Stimulated activated effector memory CD8-positive, alpha-beta T cell treated with anti-CD3 and anti-CD28 coated beads, Interleukin-12 subunit alpha, Interleukin-12 subunit beta, amount 100 ng/mL, for 72 hours (primary cell): ENCODE results near the gene KRTAP5-1.
"Not testable (repeated sequence)": the region's sequence is repeated elsewhere in the genome, so short reads cannot be mapped to it uniquely, and the experiment has no call there.

Experiments
- ATAC-seq: fragments of 150-1000 bp; cut with Tn5 transposase; 2 replicates; pipeline ENCODE4 v1.10.0; 2021
- DNase-seq, 2 donors: peaks; one replicate each; pipeline ENCODE4 v3.0.0; 2021 to 2022; ENCODE audit warnings: low spot score in 2 of 2
- H3K27ac Mint-ChIP-seq: one replicate; pipeline ENCODE4 v1.8.0; 2022; ENCODE audit warnings: mild to moderate bottlenecking, mixed read lengths
- H3K36me3 Mint-ChIP-seq: one replicate; pipeline ENCODE4 v1.8.0; 2022; ENCODE audit warnings: mild to moderate bottlenecking, mixed read lengths
- H3K4me1 Mint-ChIP-seq: one replicate; pipeline ENCODE4 v1.8.0; 2022; ENCODE audit warnings: mixed read lengths
- H3K4me3 Mint-ChIP-seq: one replicate; pipeline ENCODE4 v1.8.0; 2022; ENCODE audit warnings: mild to moderate bottlenecking, mixed read lengths
- H3K9me3 Mint-ChIP-seq: one replicate; pipeline ENCODE4 v1.8.0; 2022; ENCODE audit warnings: mixed read lengths

The KRTAP5-1 gene

DNA sequence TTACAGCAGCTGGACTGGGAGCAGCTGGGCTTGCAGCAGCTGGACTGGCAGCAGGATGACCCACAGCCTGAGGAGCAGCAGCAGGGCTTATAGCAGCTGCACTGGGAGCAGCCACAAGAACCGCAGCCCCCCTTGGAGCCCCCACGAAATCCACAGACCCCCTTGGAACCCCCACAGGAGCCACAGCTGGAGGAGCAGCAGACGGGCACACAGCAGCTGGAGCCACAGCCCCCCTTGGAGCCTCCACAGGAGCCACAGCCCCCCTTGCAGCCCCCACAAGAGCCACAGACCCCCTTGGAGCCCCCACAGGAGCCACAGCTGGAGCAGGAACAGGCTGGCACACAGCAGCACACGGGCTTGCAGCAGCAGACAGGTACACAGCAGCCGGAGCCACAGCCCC, 22.8 kb upstream of the KRTAP5-1 start:
- not testable (repeated sequence) for H3K4me3 Mint-ChIP-seq, H3K9me3 Mint-ChIP-seq, H3K36me3 Mint-ChIP-seq, ATAC-seq, DNase-seq, H3K27ac Mint-ChIP-seq
- H3K4me1 Mint-ChIP-seq, result peaks cover 15% of the 10 kb centered on the region

DNA sequence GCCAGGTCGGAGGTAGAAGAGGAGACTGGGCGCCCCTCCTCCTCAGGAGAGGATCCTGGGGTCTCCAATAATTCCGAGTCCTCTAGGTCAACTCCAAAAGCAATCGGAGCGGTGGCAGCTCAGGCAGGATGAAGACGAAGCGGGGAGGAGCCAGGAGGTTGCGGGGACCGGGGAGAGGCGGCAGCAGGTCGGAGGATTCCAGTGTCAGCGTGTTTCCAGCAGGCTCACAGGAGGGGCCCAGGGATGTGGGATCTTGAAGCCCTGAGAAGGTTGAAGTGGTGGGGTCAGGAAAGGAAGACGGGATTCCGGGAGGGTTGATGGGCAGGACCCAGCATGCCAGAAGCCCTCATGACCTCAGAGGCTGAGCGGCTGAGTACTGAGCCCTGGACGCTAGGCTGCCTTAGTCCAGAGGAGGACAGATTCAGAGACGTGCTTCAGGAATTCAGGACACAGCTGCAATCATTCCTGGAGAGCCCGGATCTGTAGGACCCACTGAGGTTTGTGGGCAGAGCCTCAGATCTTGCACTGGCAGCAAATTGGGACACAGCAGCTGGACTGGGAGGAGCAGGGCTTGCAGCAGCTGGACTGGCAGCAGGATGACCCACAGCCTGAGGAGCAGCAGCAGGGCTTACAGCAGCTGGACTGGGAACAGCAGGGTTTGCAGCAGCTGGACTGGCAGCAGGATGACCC, 22.2 kb upstream of the KRTAP5-1 start:
- H3K9me3 Mint-ChIP-seq, H3K4me3 Mint-ChIP-seq, DNase-seq, ATAC-seq, H3K27ac Mint-ChIP-seq, H3K36me3 Mint-ChIP-seq: not testable (repeated sequence)
- peaks cover 15% of the 10 kb centered on the region for H3K4me1 Mint-ChIP-seq

DNA sequence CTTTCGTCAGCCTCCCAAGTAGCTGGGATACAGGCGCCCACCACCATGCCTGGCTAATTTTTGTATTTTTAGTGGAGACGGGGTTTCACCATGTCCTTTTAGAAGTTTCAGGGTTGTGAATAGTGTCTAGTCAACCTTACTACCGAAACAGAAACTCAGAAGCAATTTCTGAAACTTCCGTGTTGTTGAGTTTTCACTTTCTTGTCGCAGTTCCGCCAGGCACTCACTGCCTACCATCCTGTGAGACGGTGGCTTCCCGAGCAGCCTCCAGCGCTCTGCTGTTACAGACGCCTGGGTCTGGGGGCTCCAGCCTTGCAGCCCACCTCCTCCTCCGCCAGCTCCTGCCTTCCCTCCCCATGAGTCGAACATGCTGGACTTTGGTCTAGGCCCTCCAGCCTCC, 20.8 kb upstream of the KRTAP5-1 start:
- DNase-seq, H3K4me3 Mint-ChIP-seq, H3K36me3 Mint-ChIP-seq, H3K9me3 Mint-ChIP-seq: not testable (repeated sequence)
- H3K4me1 Mint-ChIP-seq, result peaks cover 15% of the 10 kb centered on the region
- peak overlapping the region; percentile 78 for H3K27ac Mint-ChIP-seq
- peak; percentile 85 for ATAC-seq

DNA sequence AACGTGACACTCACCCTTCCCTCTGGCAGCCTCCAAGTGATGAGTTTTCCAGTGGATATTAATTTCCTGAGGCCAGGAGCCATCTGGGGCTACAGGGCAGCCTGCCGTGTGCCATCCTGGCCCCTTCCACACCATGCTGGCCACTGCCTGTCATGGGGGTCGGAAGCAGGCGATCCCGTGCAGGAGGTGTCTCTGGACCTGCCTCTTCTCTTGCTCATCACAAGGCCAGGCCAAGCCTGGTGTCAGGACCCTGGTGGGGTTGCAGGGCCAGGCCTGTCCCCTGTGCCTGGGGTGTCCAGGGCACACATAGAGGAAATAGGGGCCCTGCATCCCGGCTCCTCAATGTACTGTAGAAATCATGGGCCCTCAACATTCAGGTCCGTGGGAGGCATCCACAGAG, 19.6 kb upstream of the KRTAP5-1 start:
- Mint-ChIP-seq H3K36me3 (no peaks in the 10 kb centered on the region), H3K4me3 (no peak overlapping the region), H3K27ac (no peak overlapping the region), H3K9me3 (no peaks in the 10 kb centered on the region), H3K4me1 (peaks cover 15% of the 10 kb centered on the region)
- DNase-seq (no peak), ATAC-seq (no peak)

DNA sequence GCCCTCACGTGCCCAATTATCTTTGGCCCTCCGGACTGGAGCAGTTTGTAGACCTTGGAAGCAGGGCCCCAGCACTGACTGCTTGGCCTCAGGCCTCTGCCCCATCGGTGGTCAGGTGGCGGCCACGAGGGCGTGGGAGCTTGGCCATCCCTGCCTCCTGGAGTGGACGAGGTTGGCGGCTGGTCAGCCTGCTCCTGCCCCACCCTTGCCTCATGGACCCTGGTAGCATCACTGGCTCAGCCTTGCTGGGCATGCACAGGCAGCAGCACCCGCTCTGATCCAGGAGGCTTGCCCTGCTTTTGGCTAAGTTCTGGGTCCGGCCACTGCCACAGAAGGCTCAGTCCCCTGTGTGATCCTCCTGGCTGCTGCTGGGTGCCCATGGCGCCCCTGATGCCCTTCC, 19.1 kb upstream of the KRTAP5-1 start:
- no peaks in the 10 kb centered on the region for H3K36me3 Mint-ChIP-seq
- DNase-seq (no peak), ATAC-seq (no peak)
- H3K4me3 Mint-ChIP-seq, result no peak overlapping the region
- H3K4me1 Mint-ChIP-seq, result peaks cover 15% of the 10 kb centered on the region
- no peak overlapping the region for H3K27ac Mint-ChIP-seq
- H3K9me3 Mint-ChIP-seq, result no peaks in the 10 kb centered on the region

DNA sequence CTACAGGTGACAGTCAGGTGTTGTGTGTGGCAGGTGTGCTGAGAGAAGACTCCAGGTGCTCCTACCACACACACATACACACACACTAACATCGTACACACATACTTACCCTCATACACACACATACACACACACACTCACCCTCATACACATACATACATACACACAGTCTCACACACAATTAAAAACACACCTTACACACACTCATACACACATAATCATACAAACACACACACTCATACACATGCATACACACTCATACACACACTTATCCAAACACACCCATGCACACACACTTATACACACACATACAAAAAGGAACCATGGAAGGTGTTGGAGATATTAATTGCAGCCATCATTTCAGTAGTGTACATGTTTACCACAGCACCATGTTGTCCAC, 18.5 kb upstream of the KRTAP5-1 start:
- no peak for DNase-seq
- H3K9me3 Mint-ChIP-seq, result no peaks in the 10 kb centered on the region
- H3K4me3 Mint-ChIP-seq, result no peak overlapping the region
- H3K4me1 Mint-ChIP-seq, result peaks cover 20% of the 10 kb centered on the region
- no peak for ATAC-seq
- no peak overlapping the region for H3K27ac Mint-ChIP-seq
- H3K36me3 Mint-ChIP-seq, result no peaks in the 10 kb centered on the region

DNA sequence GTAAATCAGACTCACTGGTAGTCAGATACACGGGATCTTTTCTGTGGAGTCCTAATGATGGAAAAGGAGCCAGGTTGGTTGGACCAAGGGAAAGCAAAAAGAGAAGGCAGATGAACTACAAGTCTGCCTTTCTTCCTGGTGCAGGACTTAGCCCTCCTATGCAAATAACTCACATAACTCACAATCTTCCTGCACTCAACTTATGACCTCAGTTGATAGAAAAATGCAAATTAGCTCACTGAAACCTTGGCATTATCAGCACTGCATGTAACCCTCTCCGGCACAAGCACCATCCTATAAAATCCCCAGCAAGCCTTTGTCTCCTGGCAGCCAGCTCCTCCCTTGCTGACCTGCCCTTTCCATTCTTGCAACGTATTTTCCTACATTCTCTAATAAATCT, 16.6 kb upstream of the KRTAP5-1 start:
- not testable (repeated sequence) for H3K4me3 Mint-ChIP-seq, H3K9me3 Mint-ChIP-seq, DNase-seq, H3K36me3 Mint-ChIP-seq, H3K27ac Mint-ChIP-seq, ATAC-seq
- peaks cover 27% of the 10 kb centered on the region for H3K4me1 Mint-ChIP-seq

DNA sequence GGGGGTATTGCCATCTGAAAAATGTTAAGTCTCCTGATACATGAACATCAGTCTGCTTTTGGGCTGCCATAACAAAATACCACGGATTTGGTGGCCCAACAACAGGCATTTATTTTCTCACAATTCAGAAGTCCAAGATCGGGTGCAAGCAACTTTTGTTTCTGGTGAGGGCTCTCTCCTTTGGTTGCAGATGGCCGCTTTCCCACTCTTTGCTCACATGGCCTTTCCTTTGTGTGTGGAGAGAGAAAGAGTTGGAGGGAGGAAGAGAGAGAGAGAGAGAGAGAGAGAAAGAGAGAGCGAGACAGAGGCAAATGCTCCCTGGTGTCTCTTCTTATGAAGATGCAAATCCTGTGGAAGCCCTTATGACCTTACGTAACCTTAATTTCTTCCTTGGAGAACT, 15.5 kb upstream of the KRTAP5-1 start:
- no peak for DNase-seq
- ATAC-seq, result no peak
- H3K4me3 Mint-ChIP-seq, result no peak overlapping the region
- H3K27ac Mint-ChIP-seq, result no peak overlapping the region
- H3K36me3 Mint-ChIP-seq, result no peaks in the 10 kb centered on the region
- peaks cover 29% of the 10 kb centered on the region for H3K4me1 Mint-ChIP-seq
- no peaks in the 10 kb centered on the region for H3K9me3 Mint-ChIP-seq

DNA sequence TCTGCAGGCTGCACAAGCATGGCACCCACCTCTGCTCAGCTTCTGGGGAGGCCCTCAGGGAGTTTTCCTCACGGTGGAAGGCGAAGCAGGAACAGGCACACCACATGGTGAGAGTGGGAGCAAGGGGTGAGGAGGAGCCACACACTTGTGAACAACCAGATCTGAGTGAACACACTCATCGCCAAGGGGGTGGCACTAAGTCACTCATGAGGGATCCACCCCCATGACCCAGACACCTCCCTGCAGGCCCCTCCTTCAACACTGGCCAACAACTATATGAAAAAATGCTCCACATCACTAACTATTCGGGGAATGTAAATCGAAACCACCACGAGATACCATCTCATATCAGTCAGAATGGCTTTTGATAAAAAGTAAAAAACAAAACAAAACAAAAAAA, 13.7 kb upstream of the KRTAP5-1 start:
- Mint-ChIP-seq H3K9me3 (no peaks in the 10 kb centered on the region), H3K36me3 (no peaks in the 10 kb centered on the region), H3K4me1 (peaks cover 36% of the 10 kb centered on the region), H3K4me3 (no peak overlapping the region), H3K27ac (no peak overlapping the region)
- ATAC-seq, result peak; percentile 68
- DNase-seq, result no peak

DNA sequence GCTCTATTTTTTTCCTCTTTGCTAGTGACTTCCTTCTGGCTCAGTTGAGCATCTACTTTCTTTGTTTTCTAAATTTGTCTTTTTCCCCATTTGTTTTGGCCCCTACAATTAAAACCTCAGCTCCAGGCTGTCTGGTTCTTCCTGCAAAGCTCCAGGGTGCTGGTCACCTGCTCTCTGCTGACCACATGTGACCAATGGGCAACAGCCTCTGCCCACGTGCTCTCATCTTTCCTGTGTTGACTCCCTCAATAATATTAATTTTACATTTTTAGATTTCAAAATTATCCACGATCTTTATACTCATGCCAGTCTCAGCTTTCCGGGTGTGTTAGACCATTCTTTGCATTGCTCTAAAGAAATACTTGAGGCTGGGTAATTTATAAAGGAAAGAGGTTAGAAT, 13.3 kb upstream of the KRTAP5-1 start:
- not testable (repeated sequence) for H3K9me3 Mint-ChIP-seq, DNase-seq, H3K27ac Mint-ChIP-seq, H3K4me3 Mint-ChIP-seq, H3K36me3 Mint-ChIP-seq, ATAC-seq
- peaks cover 36% of the 10 kb centered on the region for H3K4me1 Mint-ChIP-seq

DNA sequence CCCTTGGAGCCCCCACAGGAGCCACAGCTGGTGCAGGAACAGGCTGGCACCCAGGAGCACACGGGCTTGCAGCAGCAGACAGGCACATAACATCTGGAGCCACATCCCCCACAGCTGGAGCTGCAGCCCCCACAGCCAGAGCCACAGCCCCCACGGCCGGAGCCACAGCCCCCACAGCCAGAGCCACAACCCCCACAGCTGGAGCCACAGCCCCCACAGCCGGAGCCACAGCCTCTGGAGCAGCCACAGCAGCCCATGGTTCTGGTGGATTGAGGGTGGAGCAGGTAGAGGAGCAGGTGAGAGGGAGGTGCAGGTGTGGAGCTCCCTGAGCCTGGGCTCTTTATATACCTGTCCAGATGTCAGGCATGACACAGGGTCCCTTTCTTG, 12.9 kb upstream of the KRTAP5-1 start, which contains the start of gene KRTAP5-2:
KRTAP5-2 (minus strand) TSS at position 301 of the 387 bp plus-strand sequence; CDS start at position 257, 44 bp downstream.
- Mint-ChIP-seq H3K36me3 (no peaks in the 10 kb centered on the region), H3K9me3 (no peaks in the 10 kb centered on the region), H3K27ac (peak within 1 kb of the TSS; percentile 40), H3K4me1 (peaks cover 36% of the 10 kb centered on the region), H3K4me3 (no peak within 1 kb of the TSS)
- ATAC-seq, result no peak
- no peak for DNase-seq

DNA sequence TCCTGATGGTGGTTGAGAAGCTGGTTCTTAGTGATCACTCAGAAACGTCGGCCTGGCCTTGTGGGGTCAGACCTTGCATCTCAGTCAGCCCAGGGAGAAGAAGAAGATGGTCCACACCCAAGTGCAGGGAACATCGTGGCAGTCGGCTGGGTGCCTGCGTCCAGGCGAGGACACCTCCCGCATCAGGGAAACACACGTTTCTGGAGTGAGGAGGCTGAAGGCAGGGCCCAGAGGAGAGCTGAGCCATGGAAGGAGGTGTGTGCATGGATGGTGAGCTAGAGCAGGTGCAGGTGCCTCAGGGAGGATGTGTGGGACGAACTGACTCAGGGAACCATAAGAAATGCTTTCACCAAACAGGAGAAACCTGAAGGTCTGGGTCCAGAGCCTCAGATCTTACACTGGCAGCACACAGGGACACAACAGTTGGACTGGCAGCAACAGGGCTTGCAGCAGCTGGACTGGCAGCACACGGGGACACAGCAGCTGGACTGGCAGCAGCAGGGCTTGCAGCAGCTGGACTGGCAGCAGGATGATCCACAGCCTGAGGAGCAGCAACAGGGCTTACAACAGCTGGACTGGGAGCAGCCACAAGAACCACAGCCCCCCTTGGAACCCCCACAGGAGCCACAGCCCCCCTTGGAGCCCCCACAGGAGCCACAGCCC, 12.4 kb upstream of the KRTAP5-1 start:
- peak overlapping the region; percentile 40 for H3K27ac Mint-ChIP-seq
- H3K9me3 Mint-ChIP-seq, result no peaks in the 10 kb centered on the region
- ATAC-seq (no peak), DNase-seq (no peak)
- peaks cover 36% of the 10 kb centered on the region for H3K4me1 Mint-ChIP-seq
- H3K4me3 Mint-ChIP-seq, result no peak overlapping the region
- H3K36me3 Mint-ChIP-seq, result no peaks in the 10 kb centered on the region

DNA sequence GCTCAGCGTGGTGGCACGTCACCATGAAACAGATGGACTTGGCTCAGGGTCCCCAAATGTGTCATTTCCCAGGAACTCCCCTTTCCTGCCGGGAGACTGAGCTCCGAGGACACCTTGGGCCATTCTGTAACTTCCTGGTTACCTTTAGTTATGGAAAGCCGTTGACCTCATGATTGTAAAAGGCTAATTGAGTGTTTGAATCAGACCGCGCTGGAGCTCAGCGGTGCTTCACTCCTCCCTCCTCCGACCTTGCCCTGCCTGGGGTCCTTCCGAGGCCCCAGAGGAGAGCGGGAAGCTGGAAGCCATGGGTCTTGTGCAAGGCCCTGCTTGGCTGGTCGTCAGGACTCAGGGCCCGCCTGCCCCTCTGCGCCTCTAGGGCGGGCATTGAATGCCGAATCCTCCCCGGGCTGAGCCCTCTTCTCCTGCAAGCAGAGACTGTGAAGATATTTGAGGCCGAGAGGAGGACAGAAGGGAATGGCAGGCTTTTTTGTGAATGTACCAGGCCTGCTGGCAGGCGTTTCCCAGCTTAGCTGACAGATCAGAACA, 11.6 kb upstream of the KRTAP5-1 start:
- DNase-seq, H3K4me3 Mint-ChIP-seq, H3K27ac Mint-ChIP-seq, ATAC-seq, H3K36me3 Mint-ChIP-seq, H3K9me3 Mint-ChIP-seq: not testable (repeated sequence)
- H3K4me1 Mint-ChIP-seq, result peaks cover 36% of the 10 kb centered on the region

DNA sequence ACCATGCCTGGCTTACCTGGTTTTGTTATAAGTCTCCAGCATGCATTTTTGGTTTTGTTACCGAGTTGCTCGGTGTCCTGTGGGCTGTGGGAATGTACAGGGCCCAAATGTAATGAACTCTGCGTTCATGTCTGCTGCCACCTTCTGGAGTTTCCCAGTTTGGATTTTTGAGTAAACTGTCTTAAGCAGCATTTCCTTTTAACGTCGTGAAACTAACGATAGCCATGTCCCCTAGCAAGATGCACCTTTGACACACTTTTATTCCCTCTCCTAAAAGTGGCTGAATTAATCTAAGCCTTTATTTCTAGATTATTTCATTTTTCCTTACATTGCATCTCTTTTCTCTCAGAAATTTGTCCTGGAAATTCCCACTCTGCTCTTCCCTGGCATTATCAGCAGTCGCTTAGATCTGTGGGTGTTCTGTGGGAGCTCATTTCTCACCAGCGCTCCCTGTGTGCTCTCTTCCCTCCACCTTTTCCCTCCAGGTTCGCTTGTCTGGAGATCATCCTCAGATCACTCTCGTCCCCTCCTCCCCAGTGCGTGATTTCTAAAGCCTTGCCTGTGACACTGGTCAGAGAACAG, 11.0 kb upstream of the KRTAP5-1 start:
- DNase-seq, ATAC-seq, H3K36me3 Mint-ChIP-seq, H3K27ac Mint-ChIP-seq, H3K4me3 Mint-ChIP-seq, H3K9me3 Mint-ChIP-seq: not testable (repeated sequence)
- H3K4me1 Mint-ChIP-seq, result peaks cover 36% of the 10 kb centered on the region

DNA sequence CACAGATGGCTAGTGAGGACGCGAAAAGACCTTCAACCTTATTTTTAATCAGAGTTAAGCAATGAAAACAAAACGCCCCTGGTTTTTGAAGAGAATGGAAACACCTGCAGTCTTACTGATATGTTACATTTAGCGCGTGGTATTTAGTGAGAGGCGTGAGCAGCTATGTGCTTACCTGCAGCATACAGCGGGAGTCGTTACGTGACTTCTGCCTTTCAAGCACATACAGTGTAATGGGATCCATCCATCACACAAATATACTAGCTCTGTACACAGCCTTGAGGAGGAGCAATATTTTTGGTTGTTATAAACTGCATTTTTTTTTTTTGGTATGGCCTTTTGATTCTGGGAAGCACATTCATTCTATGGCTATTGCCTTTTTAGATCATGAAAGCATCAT, 7.5 kb upstream of the KRTAP5-1 start:
- Mint-ChIP-seq H3K27ac (no peak overlapping the region), H3K9me3 (no peaks in the 10 kb centered on the region), H3K4me1 (peaks cover 38% of the 10 kb centered on the region), H3K4me3 (no peak overlapping the region), H3K36me3 (no peaks in the 10 kb centered on the region)
- ATAC-seq (no peak), DNase-seq (no peak)

DNA sequence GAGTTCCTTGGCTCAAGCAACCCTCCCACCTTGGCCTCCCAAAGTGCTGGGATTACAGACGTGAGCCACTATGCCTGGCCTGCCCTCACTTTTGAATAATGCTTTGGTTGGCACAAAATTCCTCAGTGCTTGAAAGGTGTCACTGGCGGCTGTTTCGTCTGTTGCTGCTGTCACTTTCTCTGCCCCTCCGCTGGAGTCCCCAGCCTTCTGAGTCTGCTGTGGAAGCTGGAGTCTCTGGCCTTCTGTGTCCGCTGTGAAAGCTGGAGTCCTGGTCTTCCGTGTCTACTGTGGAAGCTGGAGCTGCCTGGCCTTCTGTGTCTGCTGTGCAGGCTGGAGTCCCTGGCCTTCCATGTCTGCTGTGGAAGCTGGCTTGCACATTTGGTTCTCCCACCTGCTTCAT, 4.9 kb upstream of the KRTAP5-1 start:
- no peak overlapping the region for H3K4me3 Mint-ChIP-seq
- DNase-seq (no peak), ATAC-seq (no peak)
- no peaks in the 10 kb centered on the region for H3K9me3 Mint-ChIP-seq
- no peaks in the 10 kb centered on the region for H3K36me3 Mint-ChIP-seq
- H3K27ac Mint-ChIP-seq, result no peak overlapping the region
- H3K4me1 Mint-ChIP-seq, result peaks cover 13% of the 10 kb centered on the region
